ENCODE results near the gene CDR2. TPM values are rescaled to one million over a fixed set of nuclear protein-coding genes. Genes with fewer than 3 reads are reported as not detected.

The CDR2 gene
- total and polyA plus RNA-seq, 2 of the 13 experiments (the other 11 are each of a cell fraction or from before 2014, with no cell fraction given) = 59.0 to 78.9 TPM

DNA sequence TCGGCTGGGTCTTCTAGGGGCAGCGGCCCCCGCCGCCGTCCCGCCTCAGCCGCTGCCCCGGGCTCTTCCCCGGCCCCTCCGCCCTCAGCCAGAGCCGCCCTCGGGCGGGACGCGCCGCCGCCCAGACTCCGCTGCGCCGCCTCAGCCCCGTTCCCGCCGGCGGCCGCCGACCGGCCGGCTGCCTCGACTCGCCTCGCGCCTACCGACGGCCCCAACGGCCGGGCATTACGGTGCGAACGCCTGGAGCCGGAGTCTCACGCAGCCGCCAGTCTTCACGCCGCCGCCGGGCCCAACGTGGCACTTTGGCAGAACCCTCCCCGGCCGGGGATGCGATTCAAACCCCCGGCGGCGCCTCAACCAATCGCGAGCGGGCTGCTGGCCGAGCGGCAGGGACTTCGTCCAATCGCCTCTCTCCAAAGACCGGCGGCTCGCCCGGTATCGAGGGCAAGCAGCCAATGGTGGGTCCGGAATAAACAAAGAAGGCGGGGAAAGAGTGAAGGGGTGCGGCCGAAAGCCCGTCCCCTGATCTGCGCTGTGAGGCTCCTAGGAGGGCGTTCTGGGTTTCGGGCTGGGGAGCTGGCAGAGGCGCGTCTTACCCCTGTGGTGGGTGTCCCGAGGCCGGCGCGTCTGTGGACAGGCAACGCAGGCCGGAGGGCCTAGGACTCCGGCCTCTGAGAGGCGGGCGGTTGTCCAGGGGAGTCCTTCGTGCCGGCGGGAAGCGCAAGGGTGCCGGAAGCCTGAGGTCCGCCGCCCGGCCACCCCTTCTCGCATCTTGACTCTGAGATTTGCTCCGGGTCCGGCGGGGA, at the start of gene CDR2 (continued):
- TF ChIP-seq, protein P1, sequence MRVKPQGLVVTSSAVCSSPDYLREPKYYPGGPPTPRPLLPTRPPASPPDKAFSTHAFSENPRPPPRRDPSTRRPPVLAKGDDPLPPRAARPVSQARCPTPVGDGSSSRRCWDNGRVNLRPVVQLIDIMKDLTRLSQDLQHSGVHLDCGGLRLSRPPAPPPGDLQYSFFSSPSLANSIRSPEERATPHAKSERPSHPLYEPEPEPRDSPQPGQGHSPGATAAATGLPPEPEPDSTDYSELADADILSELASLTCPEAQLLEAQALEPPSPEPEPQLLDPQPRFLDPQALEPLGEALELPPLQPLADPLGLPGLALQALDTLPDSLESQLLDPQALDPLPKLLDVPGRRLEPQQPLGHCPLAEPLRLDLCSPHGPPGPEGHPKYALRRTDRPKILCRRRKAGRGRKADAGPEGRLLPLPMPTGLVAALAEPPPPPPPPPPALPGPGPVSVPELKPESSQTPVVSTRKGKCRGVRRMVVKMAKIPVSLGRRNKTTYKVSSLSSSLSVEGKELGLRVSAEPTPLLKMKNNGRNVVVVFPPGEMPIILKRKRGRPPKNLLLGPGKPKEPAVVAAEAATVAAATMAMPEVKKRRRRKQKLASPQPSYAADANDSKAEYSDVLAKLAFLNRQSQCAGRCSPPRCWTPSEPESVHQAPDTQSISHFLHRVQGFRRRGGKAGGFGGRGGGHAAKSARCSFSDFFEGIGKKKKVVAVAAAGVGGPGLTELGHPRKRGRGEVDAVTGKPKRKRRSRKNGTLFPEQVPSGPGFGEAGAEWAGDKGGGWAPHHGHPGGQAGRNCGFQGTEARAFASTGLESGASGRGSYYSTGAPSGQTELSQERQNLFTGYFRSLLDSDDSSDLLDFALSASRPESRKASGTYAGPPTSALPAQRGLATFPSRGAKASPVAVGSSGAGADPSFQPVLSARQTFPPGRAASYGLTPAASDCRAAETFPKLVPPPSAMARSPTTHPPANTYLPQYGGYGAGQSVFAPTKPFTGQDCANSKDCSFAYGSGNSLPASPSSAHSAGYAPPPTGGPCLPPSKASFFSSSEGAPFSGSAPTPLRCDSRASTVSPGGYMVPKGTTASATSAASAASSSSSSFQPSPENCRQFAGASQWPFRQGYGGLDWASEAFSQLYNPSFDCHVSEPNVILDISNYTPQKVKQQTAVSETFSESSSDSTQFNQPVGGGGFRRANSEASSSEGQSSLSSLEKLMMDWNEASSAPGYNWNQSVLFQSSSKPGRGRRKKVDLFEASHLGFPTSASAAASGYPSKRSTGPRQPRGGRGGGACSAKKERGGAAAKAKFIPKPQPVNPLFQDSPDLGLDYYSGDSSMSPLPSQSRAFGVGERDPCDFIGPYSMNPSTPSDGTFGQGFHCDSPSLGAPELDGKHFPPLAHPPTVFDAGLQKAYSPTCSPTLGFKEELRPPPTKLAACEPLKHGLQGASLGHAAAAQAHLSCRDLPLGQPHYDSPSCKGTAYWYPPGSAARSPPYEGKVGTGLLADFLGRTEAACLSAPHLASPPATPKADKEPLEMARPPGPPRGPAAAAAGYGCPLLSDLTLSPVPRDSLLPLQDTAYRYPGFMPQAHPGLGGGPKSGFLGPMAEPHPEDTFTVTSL (CRISPR knock-in tag; IDR thresholded peaks at IDR 0.05; ENCODE audit: borderline replicate concordance) = 0 out of 2 replicates have a peak, but pooled peaks have one; percentile 8
- TF ChIP-seq, protein P2, sequence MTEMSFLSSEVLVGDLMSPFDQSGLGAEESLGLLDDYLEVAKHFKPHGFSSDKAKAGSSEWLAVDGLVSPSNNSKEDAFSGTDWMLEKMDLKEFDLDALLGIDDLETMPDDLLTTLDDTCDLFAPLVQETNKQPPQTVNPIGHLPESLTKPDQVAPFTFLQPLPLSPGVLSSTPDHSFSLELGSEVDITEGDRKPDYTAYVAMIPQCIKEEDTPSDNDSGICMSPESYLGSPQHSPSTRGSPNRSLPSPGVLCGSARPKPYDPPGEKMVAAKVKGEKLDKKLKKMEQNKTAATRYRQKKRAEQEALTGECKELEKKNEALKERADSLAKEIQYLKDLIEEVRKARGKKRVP (CRISPR knock-in tag; IDR thresholded peaks at IDR 0.05) = no peak
- TF ChIP-seq, protein P3, sequence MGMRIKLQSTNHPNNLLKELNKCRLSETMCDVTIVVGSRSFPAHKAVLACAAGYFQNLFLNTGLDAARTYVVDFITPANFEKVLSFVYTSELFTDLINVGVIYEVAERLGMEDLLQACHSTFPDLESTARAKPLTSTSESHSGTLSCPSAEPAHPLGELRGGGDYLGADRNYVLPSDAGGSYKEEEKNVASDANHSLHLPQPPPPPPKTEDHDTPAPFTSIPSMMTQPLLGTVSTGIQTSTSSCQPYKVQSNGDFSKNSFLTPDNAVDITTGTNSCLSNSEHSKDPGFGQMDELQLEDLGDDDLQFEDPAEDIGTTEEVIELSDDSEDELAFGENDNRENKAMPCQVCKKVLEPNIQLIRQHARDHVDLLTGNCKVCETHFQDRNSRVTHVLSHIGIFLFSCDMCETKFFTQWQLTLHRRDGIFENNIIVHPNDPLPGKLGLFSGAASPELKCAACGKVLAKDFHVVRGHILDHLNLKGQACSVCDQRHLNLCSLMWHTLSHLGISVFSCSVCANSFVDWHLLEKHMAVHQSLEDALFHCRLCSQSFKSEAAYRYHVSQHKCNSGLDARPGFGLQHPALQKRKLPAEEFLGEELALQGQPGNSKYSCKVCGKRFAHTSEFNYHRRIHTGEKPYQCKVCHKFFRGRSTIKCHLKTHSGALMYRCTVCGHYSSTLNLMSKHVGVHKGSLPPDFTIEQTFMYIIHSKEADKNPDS (CRISPR knock-in tag; IDR thresholded peaks at IDR 0.05) = no peak
- TF ChIP-seq NFE2 (CRISPR knock-in tag; IDR thresholded peaks at IDR 0.05) (no peak), ZNF724P (CRISPR knock-in tag; IDR thresholded peaks at IDR 0.05; ENCODE audit: borderline replicate concordance) (peak; percentile 92)
- TF ChIP-seq, protein P4, sequence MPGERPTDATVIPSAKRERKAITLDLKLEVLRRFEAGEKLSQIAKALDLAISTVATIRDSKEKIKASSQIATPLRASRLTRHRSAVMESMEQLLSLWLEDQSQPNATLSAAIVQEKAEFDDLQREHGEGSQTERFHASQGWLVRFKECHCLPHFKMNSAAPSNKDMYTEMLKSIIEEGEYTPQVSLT (CRISPR knock-in tag; IDR thresholded peaks at IDR 0.05; ENCODE audit: borderline replicate concordance, low read depth) = no peak; the same call in 1 of the 2 replicates
- TF ChIP-seq, protein P5, sequence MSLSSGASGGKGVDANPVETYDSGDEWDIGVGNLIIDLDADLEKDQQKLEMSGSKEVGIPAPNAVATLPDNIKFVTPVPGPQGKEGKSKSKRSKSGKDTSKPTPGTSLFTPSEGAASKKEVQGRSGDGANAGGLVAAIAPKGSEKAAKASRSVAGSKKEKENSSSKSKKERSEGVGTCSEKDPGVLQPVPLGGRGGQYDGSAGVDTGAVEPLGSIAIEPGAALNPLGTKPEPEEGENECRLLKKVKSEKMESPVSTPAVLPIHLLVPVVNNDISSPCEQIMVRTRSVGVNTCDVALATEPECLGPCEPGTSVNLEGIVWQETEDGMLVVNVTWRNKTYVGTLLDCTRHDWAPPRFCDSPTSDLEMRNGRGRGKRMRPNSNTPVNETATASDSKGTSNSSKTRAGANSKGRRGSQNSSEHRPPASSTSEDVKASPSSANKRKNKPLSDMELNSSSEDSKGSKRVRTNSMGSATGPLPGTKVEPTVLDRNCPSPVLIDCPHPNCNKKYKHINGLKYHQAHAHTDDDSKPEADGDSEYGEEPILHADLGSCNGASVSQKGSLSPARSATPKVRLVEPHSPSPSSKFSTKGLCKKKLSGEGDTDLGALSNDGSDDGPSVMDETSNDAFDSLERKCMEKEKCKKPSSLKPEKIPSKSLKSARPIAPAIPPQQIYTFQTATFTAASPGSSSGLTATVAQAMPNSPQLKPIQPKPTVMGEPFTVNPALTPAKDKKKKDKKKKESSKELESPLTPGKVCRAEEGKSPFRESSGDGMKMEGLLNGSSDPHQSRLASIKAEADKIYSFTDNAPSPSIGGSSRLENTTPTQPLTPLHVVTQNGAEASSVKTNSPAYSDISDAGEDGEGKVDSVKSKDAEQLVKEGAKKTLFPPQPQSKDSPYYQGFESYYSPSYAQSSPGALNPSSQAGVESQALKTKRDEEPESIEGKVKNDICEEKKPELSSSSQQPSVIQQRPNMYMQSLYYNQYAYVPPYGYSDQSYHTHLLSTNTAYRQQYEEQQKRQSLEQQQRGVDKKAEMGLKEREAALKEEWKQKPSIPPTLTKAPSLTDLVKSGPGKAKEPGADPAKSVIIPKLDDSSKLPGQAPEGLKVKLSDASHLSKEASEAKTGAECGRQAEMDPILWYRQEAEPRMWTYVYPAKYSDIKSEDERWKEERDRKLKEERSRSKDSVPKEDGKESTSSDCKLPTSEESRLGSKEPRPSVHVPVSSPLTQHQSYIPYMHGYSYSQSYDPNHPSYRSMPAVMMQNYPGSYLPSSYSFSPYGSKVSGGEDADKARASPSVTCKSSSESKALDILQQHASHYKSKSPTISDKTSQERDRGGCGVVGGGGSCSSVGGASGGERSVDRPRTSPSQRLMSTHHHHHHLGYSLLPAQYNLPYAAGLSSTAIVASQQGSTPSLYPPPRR (CRISPR knock-in tag; IDR thresholded peaks at IDR 0.05; ENCODE audit: borderline replicate concordance) = 0 out of 2 replicates have a peak, but pooled peaks have one; percentile 7
- TF ChIP-seq, protein P6, sequence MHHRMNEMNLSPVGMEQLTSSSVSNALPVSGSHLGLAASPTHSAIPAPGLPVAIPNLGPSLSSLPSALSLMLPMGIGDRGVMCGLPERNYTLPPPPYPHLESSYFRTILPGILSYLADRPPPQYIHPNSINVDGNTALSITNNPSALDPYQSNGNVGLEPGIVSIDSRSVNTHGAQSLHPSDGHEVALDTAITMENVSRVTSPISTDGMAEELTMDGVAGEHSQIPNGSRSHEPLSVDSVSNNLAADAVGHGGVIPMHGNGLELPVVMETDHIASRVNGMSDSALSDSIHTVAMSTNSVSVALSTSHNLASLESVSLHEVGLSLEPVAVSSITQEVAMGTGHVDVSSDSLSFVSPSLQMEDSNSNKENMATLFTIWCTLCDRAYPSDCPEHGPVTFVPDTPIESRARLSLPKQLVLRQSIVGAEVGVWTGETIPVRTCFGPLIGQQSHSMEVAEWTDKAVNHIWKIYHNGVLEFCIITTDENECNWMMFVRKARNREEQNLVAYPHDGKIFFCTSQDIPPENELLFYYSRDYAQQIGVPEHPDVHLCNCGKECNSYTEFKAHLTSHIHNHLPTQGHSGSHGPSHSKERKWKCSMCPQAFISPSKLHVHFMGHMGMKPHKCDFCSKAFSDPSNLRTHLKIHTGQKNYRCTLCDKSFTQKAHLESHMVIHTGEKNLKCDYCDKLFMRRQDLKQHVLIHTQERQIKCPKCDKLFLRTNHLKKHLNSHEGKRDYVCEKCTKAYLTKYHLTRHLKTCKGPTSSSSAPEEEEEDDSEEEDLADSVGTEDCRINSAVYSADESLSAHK (CRISPR knock-in tag; IDR thresholded peaks at IDR 0.05; ENCODE audit: borderline replicate concordance) = no peak

Data from HepG2 (cell line).